Peyer's patch (tissue), 4 donors: ENCODE measurements around the gene PAX8.

Experiments used
- POLR2A ChIP-seq, 2 donors: fragments of 450-650 bp; IDR thresholded peaks; one replicate each; pipeline ENCODE4 v1.5.1; 2017; ENCODE audit warnings: antibody characterized with exemption in 2 of 2, mild to moderate bottlenecking in 2 of 2, moderate library complexity in 2 of 2
- TF ChIP-seq, protein P1 (sequence below), 6 experiments: fragments of 450-650 bp in 4 of 6; fragments of 200-600 bp in 2 of 6; sonication (generic) in 1 of 6; IDR thresholded peaks; one replicate each; pipeline ENCODE4 v1.5.1; 2017 to 2019; ENCODE audit warnings: antibody characterized with exemption in 6 of 6, mild to moderate bottlenecking in 3 of 6, moderate library complexity in 1 of 6

- TF ChIP-seq, protein P1, sequence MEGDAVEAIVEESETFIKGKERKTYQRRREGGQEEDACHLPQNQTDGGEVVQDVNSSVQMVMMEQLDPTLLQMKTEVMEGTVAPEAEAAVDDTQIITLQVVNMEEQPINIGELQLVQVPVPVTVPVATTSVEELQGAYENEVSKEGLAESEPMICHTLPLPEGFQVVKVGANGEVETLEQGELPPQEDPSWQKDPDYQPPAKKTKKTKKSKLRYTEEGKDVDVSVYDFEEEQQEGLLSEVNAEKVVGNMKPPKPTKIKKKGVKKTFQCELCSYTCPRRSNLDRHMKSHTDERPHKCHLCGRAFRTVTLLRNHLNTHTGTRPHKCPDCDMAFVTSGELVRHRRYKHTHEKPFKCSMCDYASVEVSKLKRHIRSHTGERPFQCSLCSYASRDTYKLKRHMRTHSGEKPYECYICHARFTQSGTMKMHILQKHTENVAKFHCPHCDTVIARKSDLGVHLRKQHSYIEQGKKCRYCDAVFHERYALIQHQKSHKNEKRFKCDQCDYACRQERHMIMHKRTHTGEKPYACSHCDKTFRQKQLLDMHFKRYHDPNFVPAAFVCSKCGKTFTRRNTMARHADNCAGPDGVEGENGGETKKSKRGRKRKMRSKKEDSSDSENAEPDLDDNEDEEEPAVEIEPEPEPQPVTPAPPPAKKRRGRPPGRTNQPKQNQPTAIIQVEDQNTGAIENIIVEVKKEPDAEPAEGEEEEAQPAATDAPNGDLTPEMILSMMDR (IDR thresholded peaks at IDR 0.05): no peak
- no peak for TF ChIP-seq POLR2A (IDR thresholded peaks at IDR 0.05)
Observed at GRCh38 chr2:113274432-113274831, 4.3 kb downstream of the PAX8 start.
